DND-41 (cell line): ENCODE results near the gene NRP1.

Source experiments
- ATAC-seq: fragments of 200-7000 bp; cut with Tn5 transposase; 3 replicates; pipeline ENCODE4 v1.9.1; 2021; ENCODE audit warnings: low read depth; ENCODE audit not compliant: insufficient read depth
- DNase-seq: peaks from one replicate; pipeline ENCODE4 v3.0.0-alpha.2; 2020
- H2AFZ ChIP-seq: 2 replicates; pipeline ENCODE4 v1.6.0; 2012; ENCODE audit warnings: low read depth, low read length
- H3K27ac ChIP-seq: 2 replicates; pipeline ENCODE4 v1.5.1; 2012; ENCODE audit warnings: low read length, inconsistent platforms
- H3K27me3 ChIP-seq: fragments of 200-600 bp; sonication (generic); 2 replicates; pipeline ENCODE4 v1.6.0; 2012; ENCODE audit warnings: low read length, mild to moderate bottlenecking, inconsistent platforms; ENCODE audit not compliant: insufficient read depth, poor library complexity
- H3K36me3 ChIP-seq: 2 replicates; pipeline ENCODE4 v1.5.1; 2012; ENCODE audit warnings: low read length, inconsistent platforms; ENCODE audit not compliant: insufficient read depth
- H3K4me1 ChIP-seq: 2 replicates; pipeline ENCODE4 v1.5.1; 2012; ENCODE audit warnings: mild to moderate bottlenecking, low read length; ENCODE audit not compliant: insufficient read depth
- H3K4me2 ChIP-seq: 2 replicates; pipeline ENCODE4 v1.6.0; 2012; ENCODE audit warnings: mild to moderate bottlenecking, moderate library complexity, low read length, inconsistent platforms; ENCODE audit not compliant: insufficient read depth
- H3K4me3 ChIP-seq, 2 experiments: fragments of 200-600 bp in 1 of 2; shearing (Covaris generic) in 1 of 2; 2 replicates each; pipeline ENCODE4 v1.5.1; 2012 to 2016; ENCODE audit warnings: inconsistent platforms in 2 of 2, low read length in 2 of 2, mild to moderate bottlenecking in 2 of 2, low read depth in 1 of 2, moderate library complexity in 1 of 2
- H3K79me2 ChIP-seq: 2 replicates; pipeline ENCODE4 v1.6.0; 2012; ENCODE audit warnings: low read length, inconsistent platforms; ENCODE audit not compliant: insufficient read depth
- H3K9ac ChIP-seq: 2 replicates; pipeline ENCODE4 v1.6.0; 2012; ENCODE audit warnings: low read depth, mild to moderate bottlenecking, inconsistent platforms, low read length, moderate library complexity
- H3K9me3 ChIP-seq: 2 replicates; pipeline ENCODE4 v1.5.1; 2012; ENCODE audit warnings: low read length, moderate library complexity, mild to moderate bottlenecking, inconsistent platforms; ENCODE audit not compliant: insufficient read depth, severe bottlenecking
- H4K20me1 ChIP-seq: 2 replicates; pipeline ENCODE4 v1.6.0; 2012; ENCODE audit warnings: low read length; ENCODE audit not compliant: insufficient read depth
- EZH2 ChIP-seq: IDR thresholded peaks from 3 replicates; pipeline ENCODE4 v1.6.1; 2012; ENCODE audit warnings: borderline replicate concordance, low read depth, mild to moderate bottlenecking, moderate library complexity, low read length, inconsistent platforms; ENCODE audit not compliant: severe bottlenecking
- TF ChIP-seq, protein P1 (sequence below): IDR thresholded peaks from 2 replicates; pipeline ENCODE4 v1.5.1; 2012; ENCODE audit warnings: borderline replicate concordance, low read length, moderate library complexity, mild to moderate bottlenecking; ENCODE audit not compliant: poor library complexity, severe bottlenecking; ENCODE audit errors: extremely low read depth

Gene NRP1

GRCh38 chr10:33352615-33353014 is 18.1 kb upstream of the NRP1 start:
- H3K36me3 ChIP-seq = no peaks in the 10 kb centered on the region
- H3K27ac ChIP-seq = no peak overlapping the region
- no peak for ATAC-seq

GRCh38 chr10:33352175-33352574 is 17.7 kb upstream of the NRP1 start:
- DNase-seq = no peak
- Histone ChIP-seq H3K27me3 (no peaks in the 10 kb centered on the region), H4K20me1 (no peaks in the 10 kb centered on the region), H3K4me3 (no peak overlapping the region), H3K9me3 (no peaks in the 10 kb centered on the region), H3K9ac (no peak overlapping the region), H3K79me2 (no peaks in the 10 kb centered on the region), H3K36me3 (no peaks in the 10 kb centered on the region), H3K4me2 (no peak overlapping the region), H2AFZ (no peak overlapping the region), H3K4me1 (no peaks in the 10 kb centered on the region), H3K27ac (no peak overlapping the region)
- TF ChIP-seq EZH2 = no peak
- TF ChIP-seq, protein P1, sequence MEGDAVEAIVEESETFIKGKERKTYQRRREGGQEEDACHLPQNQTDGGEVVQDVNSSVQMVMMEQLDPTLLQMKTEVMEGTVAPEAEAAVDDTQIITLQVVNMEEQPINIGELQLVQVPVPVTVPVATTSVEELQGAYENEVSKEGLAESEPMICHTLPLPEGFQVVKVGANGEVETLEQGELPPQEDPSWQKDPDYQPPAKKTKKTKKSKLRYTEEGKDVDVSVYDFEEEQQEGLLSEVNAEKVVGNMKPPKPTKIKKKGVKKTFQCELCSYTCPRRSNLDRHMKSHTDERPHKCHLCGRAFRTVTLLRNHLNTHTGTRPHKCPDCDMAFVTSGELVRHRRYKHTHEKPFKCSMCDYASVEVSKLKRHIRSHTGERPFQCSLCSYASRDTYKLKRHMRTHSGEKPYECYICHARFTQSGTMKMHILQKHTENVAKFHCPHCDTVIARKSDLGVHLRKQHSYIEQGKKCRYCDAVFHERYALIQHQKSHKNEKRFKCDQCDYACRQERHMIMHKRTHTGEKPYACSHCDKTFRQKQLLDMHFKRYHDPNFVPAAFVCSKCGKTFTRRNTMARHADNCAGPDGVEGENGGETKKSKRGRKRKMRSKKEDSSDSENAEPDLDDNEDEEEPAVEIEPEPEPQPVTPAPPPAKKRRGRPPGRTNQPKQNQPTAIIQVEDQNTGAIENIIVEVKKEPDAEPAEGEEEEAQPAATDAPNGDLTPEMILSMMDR = no peak
- no peak for ATAC-seq

More at GRCh38 chr10:33352615-33353014, 18.1 kb upstream of the NRP1 start:
- H3K9ac ChIP-seq = no peak overlapping the region
- H4K20me1 ChIP-seq = no peaks in the 10 kb centered on the region
- TF ChIP-seq, protein P1 = no peak
- no peak for TF ChIP-seq EZH2
- no peaks in the 10 kb centered on the region for H3K79me2 ChIP-seq
- no peak overlapping the region for H3K4me3 ChIP-seq
- no peaks in the 10 kb centered on the region for H3K4me1 ChIP-seq
- H3K27me3 ChIP-seq = no peaks in the 10 kb centered on the region
- DNase-seq = no peak
- H2AFZ ChIP-seq = no peak overlapping the region
- H3K4me2 ChIP-seq = no peak overlapping the region
- H3K9me3 ChIP-seq = no peaks in the 10 kb centered on the region

DNA sequence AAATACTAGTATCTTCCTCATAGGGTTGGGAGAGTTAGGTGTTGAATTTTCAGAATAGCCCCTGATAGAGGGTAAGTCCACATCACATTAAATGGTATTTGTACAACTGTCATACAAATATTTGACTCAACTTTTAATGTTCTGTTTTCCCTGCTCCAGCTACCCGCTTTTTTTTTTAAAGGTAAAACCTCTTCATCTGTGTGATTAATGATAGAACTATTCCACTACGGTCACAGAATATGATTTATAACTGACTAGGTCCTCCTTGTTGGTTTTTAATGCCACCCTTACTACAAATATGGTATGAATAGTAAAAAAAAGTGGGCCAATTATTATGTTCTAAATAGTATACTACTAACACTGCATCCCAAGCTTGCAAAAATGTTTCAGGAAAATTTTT is 15.6 kb upstream of the NRP1 start:
- Histone ChIP-seq H2AFZ (no peak overlapping the region), H3K4me1 (no peaks in the 10 kb centered on the region), H3K4me3 (no peak overlapping the region), H3K9me3 (no peaks in the 10 kb centered on the region), H3K9ac (no peak overlapping the region), H3K27me3 (no peaks in the 10 kb centered on the region), H3K79me2 (no peaks in the 10 kb centered on the region), H3K27ac (no peak overlapping the region), H3K36me3 (no peaks in the 10 kb centered on the region), H3K4me2 (no peak overlapping the region), H4K20me1 (no peaks in the 10 kb centered on the region)
- ATAC-seq (no peak), DNase-seq (no peak)
- no peak for TF ChIP-seq EZH2
- TF ChIP-seq, protein P1 = no peak

- no peaks in the 10 kb centered on the region for H3K36me3 ChIP-seq
- DNase-seq = no peak
- no peak overlapping the region for H3K4me2 ChIP-seq
- no peak overlapping the region for H2AFZ ChIP-seq
- H3K4me3 ChIP-seq = no peak overlapping the region
- H3K9ac ChIP-seq = no peak overlapping the region
- no peaks in the 10 kb centered on the region for H3K79me2 ChIP-seq
- H4K20me1 ChIP-seq = no peaks in the 10 kb centered on the region
- no peak overlapping the region for H3K27ac ChIP-seq
- no peak for ATAC-seq
- no peak for TF ChIP-seq EZH2
- no peaks in the 10 kb centered on the region for H3K4me1 ChIP-seq
- H3K27me3 ChIP-seq = no peaks in the 10 kb centered on the region
- H3K9me3 ChIP-seq = no peaks in the 10 kb centered on the region
Observed at GRCh38 chr10:33349268-33349667, 14.8 kb upstream of the NRP1 start.
